ENCODE data around the gene PLBD2. TPM values are rescaled to one million over a fixed set of nuclear protein-coding genes. Genes with fewer than 3 reads are reported as not detected.

PLBD2 gene
- total RNA-seq, 2 donors from 2014 or later, result 20.2 to 23.4 TPM

DNA sequence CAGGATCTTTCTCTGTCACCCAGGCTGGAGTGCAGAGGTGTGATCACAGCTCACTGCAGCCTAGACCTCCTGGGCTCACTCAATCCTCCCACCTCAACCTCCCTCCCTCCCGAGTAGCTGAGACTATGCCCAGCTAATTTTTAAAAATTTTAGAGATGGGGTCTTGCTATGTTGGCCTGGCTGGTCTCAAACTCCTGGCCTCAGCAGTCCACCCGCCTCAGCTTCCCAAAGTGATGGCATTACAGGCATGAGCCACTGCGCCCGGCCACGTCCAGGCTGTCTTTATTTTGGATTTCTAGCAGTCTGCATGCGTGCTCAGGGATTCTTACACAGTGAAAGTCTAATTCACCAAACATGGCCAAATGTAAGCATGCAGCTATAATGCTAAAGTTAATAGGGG is 41.3 kb upstream of the PLBD2 start:
- no peak for DNase-seq
- Histone ChIP-seq H3K4me3 (no peak overlapping the region), H3K27ac (no peak overlapping the region), H3K9ac (ENCODE audit: low read depth in 2 of 2, low read length in 2 of 2) (no peak overlapping the region), H3K36me3 (peaks cover 12% of the 10 kb centered on the region), H3K4me1 (no peaks in the 10 kb centered on the region), H3K27me3 (no peaks in the 10 kb centered on the region), H3K9me3 (no peaks in the 10 kb centered on the region)
- intact Hi-C loops (cut with DNase I), result no loop called here
- TF ChIP-seq, protein P1, sequence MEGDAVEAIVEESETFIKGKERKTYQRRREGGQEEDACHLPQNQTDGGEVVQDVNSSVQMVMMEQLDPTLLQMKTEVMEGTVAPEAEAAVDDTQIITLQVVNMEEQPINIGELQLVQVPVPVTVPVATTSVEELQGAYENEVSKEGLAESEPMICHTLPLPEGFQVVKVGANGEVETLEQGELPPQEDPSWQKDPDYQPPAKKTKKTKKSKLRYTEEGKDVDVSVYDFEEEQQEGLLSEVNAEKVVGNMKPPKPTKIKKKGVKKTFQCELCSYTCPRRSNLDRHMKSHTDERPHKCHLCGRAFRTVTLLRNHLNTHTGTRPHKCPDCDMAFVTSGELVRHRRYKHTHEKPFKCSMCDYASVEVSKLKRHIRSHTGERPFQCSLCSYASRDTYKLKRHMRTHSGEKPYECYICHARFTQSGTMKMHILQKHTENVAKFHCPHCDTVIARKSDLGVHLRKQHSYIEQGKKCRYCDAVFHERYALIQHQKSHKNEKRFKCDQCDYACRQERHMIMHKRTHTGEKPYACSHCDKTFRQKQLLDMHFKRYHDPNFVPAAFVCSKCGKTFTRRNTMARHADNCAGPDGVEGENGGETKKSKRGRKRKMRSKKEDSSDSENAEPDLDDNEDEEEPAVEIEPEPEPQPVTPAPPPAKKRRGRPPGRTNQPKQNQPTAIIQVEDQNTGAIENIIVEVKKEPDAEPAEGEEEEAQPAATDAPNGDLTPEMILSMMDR (IDR thresholded peaks at IDR 0.05), result no peak

DNA sequence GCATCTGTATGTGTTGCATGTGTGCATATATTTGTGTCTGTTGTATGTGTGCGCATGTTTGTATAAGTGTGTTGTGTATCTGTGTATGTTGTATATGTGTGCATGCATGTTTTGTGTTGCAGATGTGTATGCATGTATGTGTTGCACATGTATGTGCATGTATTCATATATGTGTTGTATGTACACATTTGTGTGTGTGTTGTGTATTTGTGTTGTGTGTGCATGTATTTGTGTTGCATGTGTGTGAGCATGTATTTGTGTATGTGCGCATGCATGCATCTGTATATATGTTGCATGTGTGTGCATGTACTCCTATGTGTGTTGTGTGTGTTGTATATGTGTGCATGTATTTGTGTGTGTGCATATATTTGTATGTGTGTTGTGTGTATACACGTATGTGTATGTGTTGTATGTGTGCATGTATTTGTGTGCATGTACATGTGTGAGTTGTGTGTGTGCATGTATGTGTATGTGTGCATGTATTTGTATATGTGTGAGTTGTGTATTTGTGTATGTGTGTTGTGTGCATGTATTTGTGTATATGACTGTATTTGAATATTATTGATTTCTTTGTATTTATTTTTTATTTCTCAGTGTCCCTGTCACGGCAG is 40.2 kb upstream of the PLBD2 start:
- Histone ChIP-seq H3K9me3 (no peaks in the 10 kb centered on the region), H3K27me3 (no peaks in the 10 kb centered on the region), H3K9ac (ENCODE audit: low read depth in 2 of 2, low read length in 2 of 2) (no peak overlapping the region), H3K27ac (no peak overlapping the region), H3K4me3 (no peak overlapping the region), H3K4me1 (no peaks in the 10 kb centered on the region), H3K36me3 (peaks cover 12% of the 10 kb centered on the region)
- TF ChIP-seq, protein P1 (IDR thresholded peaks at IDR 0.05), result no peak
- no peak for DNase-seq
- intact Hi-C loops (cut with DNase I), result no loop called here

DNA sequence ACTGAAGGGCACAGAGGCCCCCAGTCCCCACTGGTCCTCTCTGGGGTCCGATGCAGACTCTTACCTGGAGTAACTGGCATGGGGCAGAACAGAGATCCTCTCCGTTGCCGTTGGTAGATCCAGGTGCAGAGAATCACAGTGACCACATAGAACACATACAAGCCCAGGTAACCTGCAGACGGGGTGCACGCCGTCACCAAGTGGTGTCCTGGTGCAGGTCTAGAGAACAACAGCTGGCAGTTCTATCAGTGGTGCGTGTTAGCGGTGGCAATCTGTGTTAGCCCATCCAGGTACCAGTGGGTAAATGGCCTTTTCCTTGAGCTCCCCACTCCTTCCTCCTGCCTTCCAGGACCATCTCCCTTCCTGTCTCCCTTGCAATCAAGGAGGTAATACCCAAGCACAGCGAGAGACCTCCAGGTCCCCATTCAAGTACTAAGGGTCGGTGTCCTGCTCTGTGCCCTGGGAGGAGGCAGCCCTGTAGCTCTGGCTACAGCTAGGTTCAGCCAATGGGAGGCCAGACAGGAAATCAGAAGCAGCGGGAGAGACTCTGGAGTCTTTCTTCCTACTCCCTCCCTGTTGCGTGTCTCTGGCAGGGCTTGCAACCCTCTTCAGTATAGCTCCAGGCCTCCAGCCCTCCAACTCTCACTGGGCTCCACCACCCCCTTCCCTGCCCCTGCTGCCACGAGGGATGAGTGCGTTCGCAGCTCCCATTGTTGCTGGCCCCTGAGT is 39.3 kb upstream of the PLBD2 start:
- no peak for DNase-seq
- intact Hi-C loops (cut with DNase I), result no loop called here
- Histone ChIP-seq H3K27me3 (no peaks in the 10 kb centered on the region), H3K9me3 (no peaks in the 10 kb centered on the region), H3K4me1 (no peaks in the 10 kb centered on the region), H3K9ac (ENCODE audit: low read depth in 2 of 2, low read length in 2 of 2) (no peak overlapping the region), H3K36me3 (peaks cover 12% of the 10 kb centered on the region), H3K4me3 (no peak overlapping the region), H3K27ac (no peak overlapping the region)
- TF ChIP-seq, protein P1 (IDR thresholded peaks at IDR 0.05), result no peak

DNA sequence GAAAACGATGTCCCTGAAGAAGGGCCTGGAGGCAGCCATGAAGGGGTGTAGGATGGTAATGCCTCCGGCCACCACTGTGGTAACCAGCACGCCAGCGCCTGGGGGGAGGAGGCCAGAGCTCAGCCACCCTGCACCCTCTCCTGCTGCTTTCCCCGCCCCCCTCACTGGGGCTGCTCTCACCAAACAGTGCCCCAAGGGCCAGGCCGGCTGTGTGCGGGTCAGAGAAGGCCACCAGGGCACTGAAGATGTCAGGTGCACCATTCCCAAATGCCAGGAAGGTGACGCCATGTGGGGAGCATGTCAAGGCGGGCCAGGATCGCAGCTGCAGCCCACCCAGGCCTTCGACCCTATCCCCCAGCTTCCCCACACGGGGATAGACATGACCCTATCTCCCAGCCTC is 38.0 kb upstream of the PLBD2 start:
- no peak for DNase-seq
- Histone ChIP-seq H3K36me3 (peaks cover 12% of the 10 kb centered on the region), H3K4me3 (no peak overlapping the region), H3K9ac (ENCODE audit: low read depth in 2 of 2, low read length in 2 of 2) (no peak overlapping the region), H3K27me3 (no peaks in the 10 kb centered on the region), H3K4me1 (no peaks in the 10 kb centered on the region), H3K9me3 (no peaks in the 10 kb centered on the region), H3K27ac (no peak overlapping the region)
- TF ChIP-seq, protein P1 (IDR thresholded peaks at IDR 0.05), result no peak
- intact Hi-C loops (cut with DNase I), result no loop called here

DNA sequence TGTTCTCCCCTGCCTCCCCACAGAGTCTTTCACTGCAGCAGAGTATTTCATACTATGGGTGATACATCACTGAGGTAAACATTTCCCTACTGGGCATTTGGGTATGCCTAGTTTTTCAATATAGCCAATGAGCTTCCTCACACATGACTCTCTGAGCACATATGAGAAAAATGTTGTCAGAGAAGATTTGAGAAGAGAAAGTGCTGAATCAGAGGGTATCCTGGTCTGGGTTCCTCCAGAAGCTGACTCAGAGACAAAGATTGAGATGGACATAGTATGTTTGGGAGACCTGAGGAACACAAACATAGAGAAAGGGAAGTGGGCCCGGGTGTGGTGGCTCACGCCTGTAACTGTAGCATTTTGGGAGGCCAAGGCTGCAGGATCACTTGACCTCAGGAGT is 36.0 kb upstream of the PLBD2 start:
- no peak overlapping the region for H3K4me3 ChIP-seq
- intact Hi-C loops (cut with DNase I), result no loop called here
- H3K36me3 ChIP-seq, result peaks cover 12% of the 10 kb centered on the region
- no peaks in the 10 kb centered on the region for H3K4me1 ChIP-seq
- H3K27me3 ChIP-seq, result no peaks in the 10 kb centered on the region
- no peak overlapping the region for H3K27ac ChIP-seq
- TF ChIP-seq, protein P1 (IDR thresholded peaks at IDR 0.05), result no peak
- H3K9me3 ChIP-seq, result no peaks in the 10 kb centered on the region
- no peak overlapping the region for H3K9ac ChIP-seq (ENCODE audit: low read depth in 2 of 2, low read length in 2 of 2)
- DNase-seq, result no peak
